GM18867 (cell line): ENCODE data around the gene SAMD4A.
"Not testable (repeated sequence)": the region's sequence is repeated elsewhere in the genome, so short reads cannot be mapped to it uniquely, and the experiment has no call there.

ENCODE experiments used
- ATAC-seq: cut with Tn5 transposase; IDR thresholded peaks from one replicate; pipeline ENCODE4 v1.9.1; 2021; ENCODE audit warnings: mild to moderate bottlenecking, moderate library complexity; ENCODE audit not compliant: unreplicated experiment

The SAMD4A gene

DNA sequence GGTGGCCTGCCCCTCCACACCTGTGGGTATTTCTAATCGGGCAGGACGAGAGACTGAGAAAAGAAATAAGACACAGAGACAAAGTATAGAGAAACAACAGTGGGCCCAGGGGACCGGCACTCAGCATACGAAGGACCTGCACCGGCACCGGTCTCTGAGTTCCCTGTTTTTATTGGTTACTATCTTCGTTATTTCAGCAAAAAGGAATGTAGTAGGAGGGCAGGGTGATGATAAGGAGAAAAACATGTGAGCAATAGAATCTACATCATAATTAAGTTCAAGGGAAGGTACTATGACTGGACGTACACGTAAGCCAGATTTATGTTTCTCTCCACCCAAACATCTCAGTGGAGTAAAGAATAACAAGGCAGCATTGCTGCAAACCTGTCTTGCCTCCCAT, 185.7 kb downstream of the SAMD4A start:
- not testable (repeated sequence) for ATAC-seq

DNA sequence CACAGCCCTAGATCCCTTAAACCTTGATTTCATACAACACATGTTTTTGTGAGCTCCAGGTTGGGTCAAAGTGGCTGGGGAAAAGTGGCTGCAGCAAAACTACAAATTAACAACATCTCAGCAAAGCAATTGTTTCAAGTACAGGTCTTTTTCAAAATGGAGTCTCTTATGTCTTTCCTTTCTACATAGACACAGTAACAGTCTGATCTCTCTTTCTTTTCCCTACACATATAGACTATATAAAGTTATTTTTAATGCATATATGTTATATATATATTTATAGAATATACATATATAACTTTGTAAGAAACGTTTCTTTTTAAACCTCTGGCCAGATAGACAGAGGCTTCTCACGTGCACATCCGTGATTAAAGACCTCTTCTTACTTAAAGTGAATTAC, 186.5 kb downstream of the SAMD4A start:
- ATAC-seq: not testable (repeated sequence)

DNA sequence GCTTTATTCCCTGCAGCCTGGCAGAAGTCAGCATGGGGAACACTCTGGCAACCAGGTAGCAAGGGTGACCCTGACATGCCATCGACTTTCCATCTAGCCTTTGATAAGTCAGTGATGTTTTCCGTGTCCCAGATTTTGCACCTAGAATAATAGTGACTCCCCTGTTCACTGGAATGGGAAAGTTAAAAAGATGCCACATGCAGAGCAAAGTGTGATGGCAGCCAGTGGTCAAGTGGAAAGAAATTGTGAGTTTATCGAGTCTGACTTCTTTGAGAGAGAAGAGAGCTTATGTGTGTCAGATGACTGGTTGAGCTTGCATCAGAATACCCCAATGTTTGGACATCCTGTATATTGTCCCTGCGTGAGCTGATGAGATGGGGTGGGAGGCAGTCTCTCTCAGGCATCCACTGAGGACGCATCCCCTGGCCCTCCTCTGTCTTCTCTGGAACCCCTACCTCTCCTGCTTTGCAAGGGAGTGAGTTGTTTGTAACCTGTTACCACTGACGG, 187.2 kb downstream of the SAMD4A start:
- no peak for ATAC-seq

- no peak for ATAC-seq
Observed at GRCh38 chr14:54754623-54755386, 187.9 kb downstream of the SAMD4A start.

GRCh38 chr14:54756656-54757392, 189.9 kb downstream of the SAMD4A start:
- ATAC-seq: no peak

DNA sequence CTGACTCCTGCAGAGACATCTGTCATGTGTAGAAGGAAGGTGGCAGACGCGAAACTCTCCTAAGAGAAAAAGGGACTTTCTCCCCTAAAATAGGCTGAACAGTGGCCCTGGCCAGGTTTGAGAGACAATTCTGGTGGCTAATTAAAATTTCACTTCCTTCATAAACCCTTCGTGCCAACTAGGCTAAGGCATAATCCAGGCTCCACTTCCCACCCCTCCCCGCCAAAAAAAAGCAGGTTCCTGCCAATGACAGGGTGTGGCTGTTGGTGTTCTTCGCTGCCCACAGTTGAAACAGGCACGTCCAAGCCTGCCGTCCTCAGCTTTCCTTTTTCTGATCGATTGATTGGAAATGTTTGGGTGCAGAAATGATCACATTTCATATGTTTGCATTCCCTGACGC, 191.1 kb downstream of the SAMD4A start:
- no peak for ATAC-seq

DNA sequence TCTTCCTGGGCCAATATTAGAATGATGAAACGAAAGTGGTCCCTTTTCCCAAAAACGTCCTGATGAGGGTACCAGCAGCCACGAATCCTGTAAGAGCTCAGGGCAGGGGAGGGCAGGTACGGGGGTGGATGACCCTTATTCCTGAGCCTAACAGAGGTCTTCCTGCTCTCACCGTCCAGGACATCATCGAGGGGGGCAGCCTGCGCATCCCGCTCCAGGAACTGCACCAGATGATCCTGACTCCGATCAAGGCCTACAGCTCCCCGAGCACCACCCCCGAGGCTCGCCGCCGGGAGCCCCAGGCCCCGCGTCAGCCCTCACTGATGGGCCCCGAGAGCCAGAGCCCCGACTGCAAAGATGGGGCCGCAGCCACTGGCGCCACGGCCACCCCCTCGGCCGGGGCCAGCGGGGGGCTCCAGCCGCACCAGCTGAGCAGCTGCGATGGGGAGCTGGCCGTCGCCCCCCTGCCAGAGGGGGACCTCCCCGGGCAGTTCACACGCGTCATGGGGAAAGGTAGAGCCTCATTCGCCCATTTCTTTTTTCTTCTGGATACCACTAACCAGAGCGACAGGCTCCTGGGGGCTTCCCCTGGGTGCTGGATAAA, 193.2 kb downstream of the SAMD4A start:
- no peak for ATAC-seq

- no peak for ATAC-seq
Observed at GRCh38 chr14:54760866-54761575, 194.1 kb downstream of the SAMD4A start.

GRCh38 chr14:54761835-54762234, 194.9 kb downstream of the SAMD4A start:
- no peak for ATAC-seq

DNA sequence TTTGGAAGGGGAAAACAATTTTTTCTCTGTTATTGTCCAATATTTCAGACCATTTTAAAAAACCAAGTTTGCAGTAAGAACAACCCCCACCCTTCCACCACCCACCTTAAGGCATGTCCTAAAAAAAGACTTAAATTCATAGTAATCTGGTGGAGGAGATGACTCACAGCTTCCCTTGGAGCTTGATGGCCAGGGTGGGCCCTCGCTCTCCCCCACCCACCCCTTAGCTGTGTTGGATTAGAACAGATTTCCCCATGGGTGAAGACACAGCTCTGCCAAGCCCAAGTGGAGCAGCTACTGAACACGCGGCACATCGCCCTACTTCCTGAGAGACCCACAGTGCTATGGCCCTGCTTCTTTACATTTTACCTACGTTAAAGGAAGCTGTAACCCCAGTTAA, 195.4 kb downstream of the SAMD4A start:
- no peak for ATAC-seq

DNA sequence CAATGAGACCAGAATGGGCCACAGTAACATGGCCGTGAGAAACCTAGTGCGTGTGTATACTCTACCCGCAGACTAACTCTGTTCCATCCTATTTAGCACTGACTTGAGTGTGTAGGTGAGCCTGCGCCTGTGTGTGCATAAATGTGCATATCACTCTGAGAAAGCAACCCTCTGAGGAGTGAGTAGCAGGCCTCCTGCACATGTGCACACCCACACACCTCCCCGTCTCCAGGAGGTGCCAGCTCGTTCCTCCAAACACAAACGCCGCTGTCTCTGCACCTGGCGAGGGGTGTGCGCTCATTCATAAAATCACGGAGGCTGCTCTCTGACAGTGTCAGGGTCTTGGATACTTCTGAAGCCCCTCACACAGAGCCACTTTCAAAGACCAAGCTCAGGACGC, 196.8 kb downstream of the SAMD4A start:
- no peak for ATAC-seq

- ATAC-seq: no peak
Observed at GRCh38 chr14:54766276-54767138, 199.6 kb downstream of the SAMD4A start.

GRCh38 chr14:54767139-54767431, 200.2 kb downstream of the SAMD4A start:
- ATAC-seq: no peak

DNA sequence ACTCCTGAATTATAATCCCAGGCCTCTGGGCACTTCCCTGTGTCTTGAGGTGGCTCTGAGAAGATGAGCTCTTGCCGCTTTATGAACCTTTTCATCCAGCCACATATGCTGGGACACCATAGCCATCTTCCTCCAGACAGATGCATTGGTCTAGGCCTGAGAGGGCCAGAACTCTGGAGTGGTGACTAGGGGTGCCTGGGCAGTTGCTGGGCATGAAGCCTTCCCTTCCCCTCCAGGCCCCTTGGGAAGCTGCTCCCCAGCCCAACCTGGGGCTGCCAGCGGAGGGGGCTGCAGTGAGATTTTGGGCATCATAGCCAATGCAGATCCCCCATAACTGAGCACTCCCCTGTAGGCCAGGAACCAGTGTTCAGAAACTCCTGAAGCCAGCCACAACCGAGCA, 200.5 kb downstream of the SAMD4A start:
- no peak for ATAC-seq

- no peak for ATAC-seq
Observed at GRCh38 chr14:54768501-54769129, 201.7 kb downstream of the SAMD4A start.

DNA sequence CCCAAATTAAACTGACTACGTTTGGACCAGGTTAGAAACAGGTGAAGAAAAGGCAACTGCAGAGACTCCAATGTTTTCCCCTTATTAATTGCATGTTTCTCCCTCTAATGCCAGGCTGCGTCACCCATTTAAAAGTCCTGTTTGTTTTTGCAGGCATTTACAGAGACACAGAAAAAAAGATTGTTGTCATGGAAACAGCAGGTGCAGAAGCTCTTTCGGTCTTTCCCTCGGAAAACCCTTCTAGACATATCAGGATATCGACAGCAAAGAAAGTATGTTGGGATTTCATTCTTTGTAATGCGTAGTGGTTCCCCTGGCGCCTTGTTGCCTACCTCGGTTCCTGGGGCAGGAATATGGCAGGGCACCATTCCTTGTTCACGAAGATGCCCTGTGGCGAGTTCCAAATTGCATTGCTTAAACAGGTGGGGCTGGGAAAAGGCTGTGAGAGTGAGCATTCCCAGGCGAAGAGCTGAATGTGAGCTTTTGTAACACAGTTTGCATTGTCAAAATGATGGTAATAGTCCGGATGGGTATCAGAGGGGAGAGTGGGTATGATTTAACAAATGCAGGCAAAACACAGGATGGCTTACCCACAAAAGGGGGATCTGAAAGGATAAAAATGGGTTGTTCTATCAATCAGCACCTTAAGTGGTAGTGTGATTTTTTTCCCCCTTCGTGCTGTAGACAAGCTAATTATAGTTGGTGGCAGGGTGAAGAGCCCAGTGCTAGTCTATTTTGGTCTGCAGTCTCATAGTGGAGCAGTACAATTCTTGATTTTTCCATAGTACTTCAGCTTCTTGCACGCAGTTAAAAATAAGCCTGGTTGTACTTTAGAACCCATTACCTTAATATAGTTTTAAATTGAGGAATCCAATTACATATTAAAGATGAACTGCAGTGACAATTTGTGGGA, 203.3 kb downstream of the SAMD4A start:
- no peak for ATAC-seq

- no peak for ATAC-seq
Observed at GRCh38 chr14:54771411-54772027, 204.6 kb downstream of the SAMD4A start.

GRCh38 chr14:54772451-54772881, 205.5 kb downstream of the SAMD4A start:
- no peak for ATAC-seq
